GM12892 (cell line): ENCODE measurements around the gene TRPC1.

ENCODE experiments used
- POLR2A ChIP-seq: IDR thresholded peaks from 2 replicates; pipeline ENCODE4 v1.6.1; 2011; ENCODE audit warnings: low read depth, low read length, control low read depth
- POLR2AphosphoS5 ChIP-seq: IDR thresholded peaks from 2 replicates; pipeline ENCODE4 v1.6.1; 2011; ENCODE audit warnings: low read depth, low read length, control low read depth

DNA sequence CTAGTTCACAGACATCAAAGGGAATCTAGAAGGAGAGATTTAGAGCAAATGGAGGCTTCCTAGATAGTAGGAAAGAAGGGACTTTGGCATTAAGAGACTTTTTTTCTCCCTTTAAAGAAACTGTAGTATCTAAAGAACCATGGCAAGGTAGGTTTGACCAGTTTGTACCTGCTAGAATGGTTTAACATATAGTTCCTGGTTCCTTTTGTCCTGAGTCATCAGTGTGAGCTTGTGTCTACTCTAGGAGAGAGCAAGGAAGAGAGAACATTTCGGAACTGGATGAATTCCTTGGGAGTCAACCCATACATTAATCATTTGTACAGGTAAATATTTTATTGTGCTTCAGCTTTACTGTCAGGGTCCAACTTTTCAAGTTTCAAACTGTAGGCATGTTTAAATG lies 29.6 kb upstream of the TRPC1 start:
- TF ChIP-seq POLR2A (no peak), POLR2AphosphoS5 (no peak)
